ENCODE measurements around the gene EFNA4.

DNA sequence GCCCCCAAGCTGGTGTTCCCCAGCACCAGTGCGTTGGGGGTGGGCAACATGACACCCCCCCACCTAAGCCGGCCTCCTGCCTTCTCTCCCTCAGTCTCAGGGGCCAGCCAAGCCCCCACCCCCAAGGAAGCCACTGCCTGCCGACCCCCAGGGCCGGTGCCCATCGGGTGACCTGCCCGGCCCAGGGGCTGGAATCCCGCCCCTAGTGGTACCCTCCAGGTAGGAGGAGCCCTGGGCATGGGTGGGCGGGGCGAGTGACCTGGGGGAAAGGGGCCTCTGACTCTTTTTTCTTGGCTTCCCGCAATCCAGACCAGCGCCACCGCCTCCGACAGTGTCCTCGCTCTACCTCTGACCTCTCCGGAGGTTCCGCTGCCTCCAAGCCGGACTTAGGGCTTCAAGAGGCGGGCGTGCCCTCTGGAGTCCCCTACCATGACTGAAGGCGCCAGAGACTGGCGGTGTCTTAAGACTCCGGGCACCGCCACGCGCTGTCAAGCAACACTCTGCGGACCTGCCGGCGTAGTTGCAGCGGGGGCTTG lies 1.3 kb upstream of the EFNA4 start:
- no peak for TF ChIP-seq CTBP1 (IDR thresholded peaks at IDR 0.05; ENCODE audit: borderline replicate concordance)
- no peak for TF ChIP-seq ARNT (IDR thresholded peaks at IDR 0.05)
- TF ChIP-seq SP1 (IDR thresholded peaks at IDR 0.05): no peak
- TF ChIP-seq BHLHE40 (IDR thresholded peaks at IDR 0.05; ENCODE audit: borderline replicate concordance): no peak
- TF ChIP-seq SUZ12 (IDR thresholded peaks at IDR 0.05): no peak
- TF ChIP-seq ZNF384 (IDR thresholded peaks at IDR 0.05): no peak

Measured in HEK293T (cell line).